ENCODE data around the gene AZU1.
"Not testable (repeated sequence)": the region's sequence is repeated elsewhere in the genome, so short reads cannot be mapped to it uniquely, and the experiment has no call there.

Gene AZU1

DNA sequence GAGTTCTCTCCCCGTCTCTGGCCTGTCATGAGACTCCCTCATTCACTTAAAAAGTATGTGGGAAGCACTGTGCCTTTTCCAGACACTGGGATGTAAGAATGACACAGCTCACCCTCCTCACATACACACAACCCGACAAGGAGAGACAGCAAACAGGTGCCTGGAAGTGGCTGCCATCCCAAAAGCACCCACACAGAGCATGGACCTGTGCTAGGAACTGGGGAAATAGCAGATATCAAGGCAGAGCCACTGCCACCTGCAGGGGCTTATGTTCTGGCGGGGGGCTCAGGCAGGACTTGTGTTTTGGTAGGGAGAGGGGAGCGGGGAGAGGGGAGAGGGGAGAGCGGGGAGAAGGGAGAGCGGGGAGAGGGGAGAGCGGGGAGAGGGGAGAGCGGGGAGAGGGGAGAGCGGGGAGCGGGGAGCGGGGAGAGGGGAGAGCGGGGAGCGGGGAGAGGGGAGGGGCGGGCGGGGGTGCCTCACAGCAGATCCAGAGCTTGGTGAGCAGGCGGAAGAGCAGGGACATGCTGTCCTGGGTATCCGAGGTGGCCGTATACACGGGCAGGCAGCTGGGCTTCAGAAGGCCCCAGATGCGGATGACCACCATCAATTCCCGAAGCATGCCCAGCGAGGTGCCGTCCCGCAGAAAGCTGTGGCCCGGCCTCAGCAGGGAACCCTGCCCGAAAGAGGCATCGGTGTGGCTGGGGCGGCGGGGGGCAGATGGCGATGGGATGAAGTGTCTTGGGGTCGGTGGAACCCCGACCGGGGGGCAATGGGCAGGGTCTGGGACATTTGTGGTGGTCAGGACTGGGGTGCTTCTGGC, 44.0 kb downstream of the AZU1 start:
- Histone ChIP-seq H3K27me3 (ENCODE audit: control insufficient read depth in 5 of 5, insufficient read depth in 4 of 5, low read length in 5 of 5) (no peaks in the 10 kb centered on the region), H3K4me1 (ENCODE audit: control insufficient read depth in 5 of 5, insufficient read depth in 5 of 5, low read length in 5 of 5) (peaks cover 2 to 34% (median 21%) of the 10 kb centered on the region in 5 donors), H3K9ac (ENCODE audit: low read length in 5 of 5) (no peak overlapping the region), H3K9me3 (ENCODE audit: control insufficient read depth in 5 of 5, low read length in 5 of 5) (no peaks in the 10 kb centered on the region), H3K4me3 (ENCODE audit: low read depth in 1 of 5, low read length in 5 of 5) (no peak overlapping the region), H3K36me3 (ENCODE audit: control insufficient read depth in 5 of 5, insufficient read depth in 5 of 5, low read length in 5 of 5) (peaks cover 0 to 59% (median 54%) of the 10 kb centered on the region in 5 donors), H3K27ac (ENCODE audit: low read depth, low read length) (no peak overlapping the region)

DNA sequence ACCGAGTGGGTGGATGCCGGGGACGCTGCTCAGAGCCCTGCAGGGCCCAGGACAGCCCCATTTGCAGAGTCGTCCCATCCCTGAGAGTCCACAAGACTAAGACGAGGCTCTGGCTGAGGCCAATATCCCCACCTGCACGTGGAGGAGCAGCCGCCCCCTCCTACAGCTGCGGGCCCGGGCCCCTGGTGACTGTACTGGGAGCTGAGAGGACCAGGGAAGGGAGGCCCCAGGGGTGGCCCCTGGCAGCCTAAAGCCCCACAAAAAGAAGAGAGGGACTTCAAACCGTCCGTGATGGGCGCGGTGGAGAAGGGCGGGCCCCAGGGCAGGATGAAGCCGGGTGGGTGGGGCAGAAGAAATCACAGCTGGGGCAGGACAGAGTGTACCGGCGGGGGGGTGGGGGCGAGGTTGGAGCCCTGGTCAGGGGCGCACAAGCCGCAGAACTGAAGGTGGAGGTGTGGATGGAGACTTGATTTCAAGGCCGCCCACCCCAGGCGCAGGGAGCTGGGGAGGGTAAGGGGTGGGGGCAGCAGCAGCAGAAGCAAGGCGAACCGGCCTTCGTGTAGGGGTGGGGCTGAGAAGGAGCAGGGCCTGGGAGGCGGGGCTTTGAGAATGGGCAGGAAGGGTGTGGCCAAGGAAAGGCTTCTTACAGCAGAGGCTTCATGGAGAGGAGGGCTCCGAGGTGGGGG, 44.8 kb downstream of the AZU1 start:
- H3K4me3 ChIP-seq (ENCODE audit: low read depth in 1 of 5, low read length in 5 of 5), result no peak overlapping the region
- no peaks in the 10 kb centered on the region for H3K9me3 ChIP-seq (ENCODE audit: control insufficient read depth in 5 of 5, low read length in 5 of 5)
- H3K9ac ChIP-seq (ENCODE audit: low read length in 5 of 5), result no peak overlapping the region
- peaks cover 0 to 65% (median 60%) of the 10 kb centered on the region in 5 donors for H3K36me3 ChIP-seq (ENCODE audit: control insufficient read depth in 5 of 5, insufficient read depth in 5 of 5, low read length in 5 of 5)
- no peaks in the 10 kb centered on the region for H3K27me3 ChIP-seq (ENCODE audit: control insufficient read depth in 5 of 5, insufficient read depth in 4 of 5, low read length in 5 of 5)
- peaks cover 2 to 28% (median 19%) of the 10 kb centered on the region in 5 donors for H3K4me1 ChIP-seq (ENCODE audit: control insufficient read depth in 5 of 5, insufficient read depth in 5 of 5, low read length in 5 of 5)
- no peak overlapping the region for H3K27ac ChIP-seq (ENCODE audit: low read depth, low read length)

DNA sequence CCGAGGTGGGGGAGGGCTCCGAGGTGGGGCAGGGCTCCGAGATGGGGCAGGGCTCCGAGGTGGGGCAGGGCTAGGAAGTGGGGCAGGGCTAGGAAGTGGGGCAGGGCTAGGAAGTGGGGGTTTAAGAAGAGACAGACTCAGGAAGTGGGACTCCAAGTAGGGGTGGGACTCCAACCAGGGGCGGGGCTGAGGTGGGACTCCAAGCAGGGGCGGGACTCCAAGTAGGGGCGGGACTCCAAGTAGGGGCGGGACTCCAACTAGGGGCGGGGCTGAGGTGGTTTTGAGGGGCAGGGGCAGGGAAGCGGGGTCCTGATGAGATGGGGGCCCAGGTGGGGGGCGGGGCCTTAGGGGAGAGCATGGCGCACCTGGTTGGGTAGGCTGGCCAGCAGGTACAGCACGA, 45.4 kb downstream of the AZU1 start:
- peaks cover 2 to 28% (median 18%) of the 10 kb centered on the region in 5 donors for H3K4me1 ChIP-seq (ENCODE audit: control insufficient read depth in 5 of 5, insufficient read depth in 5 of 5, low read length in 5 of 5)
- no peak overlapping the region for H3K9ac ChIP-seq (ENCODE audit: low read length in 5 of 5)
- no peak overlapping the region for H3K27ac ChIP-seq (ENCODE audit: low read depth, low read length)
- no peaks in the 10 kb centered on the region for H3K9me3 ChIP-seq (ENCODE audit: control insufficient read depth in 5 of 5, low read length in 5 of 5)
- H3K27me3 ChIP-seq (ENCODE audit: control insufficient read depth in 5 of 5, insufficient read depth in 4 of 5, low read length in 5 of 5), result no peaks in the 10 kb centered on the region
- H3K36me3 ChIP-seq (ENCODE audit: control insufficient read depth in 5 of 5, insufficient read depth in 5 of 5, low read length in 5 of 5), result peaks cover 0 to 58% (median 54%) of the 10 kb centered on the region in 5 donors
- no peak overlapping the region for H3K4me3 ChIP-seq (ENCODE audit: low read depth in 1 of 5, low read length in 5 of 5)

DNA sequence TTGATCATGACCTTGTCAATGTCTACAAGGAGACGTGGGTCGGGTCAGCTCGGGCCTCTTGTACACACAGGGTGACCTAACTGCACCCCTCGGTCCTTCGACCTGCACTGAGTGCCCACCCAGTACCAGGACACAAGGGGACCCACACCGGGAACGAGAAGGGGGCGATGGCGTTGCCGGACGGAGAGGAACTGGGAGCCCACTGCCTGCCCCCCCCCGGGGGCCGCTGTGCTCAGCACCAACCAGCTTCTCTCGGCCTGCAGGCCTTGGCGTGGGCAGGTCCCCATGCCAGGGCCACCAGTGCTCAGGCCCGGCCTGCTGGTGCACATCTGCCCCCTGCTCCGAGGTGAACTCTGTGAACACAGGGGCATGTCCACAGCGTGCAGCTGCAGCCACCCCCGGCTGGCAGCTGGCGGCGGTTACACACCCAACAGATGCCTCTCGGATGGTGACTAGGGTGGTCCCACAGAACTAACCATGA, 46.0 kb downstream of the AZU1 start:
- Histone ChIP-seq H3K9me3 (ENCODE audit: control insufficient read depth in 5 of 5, low read length in 5 of 5) (no peaks in the 10 kb centered on the region), H3K4me1 (ENCODE audit: control insufficient read depth in 5 of 5, insufficient read depth in 5 of 5, low read length in 5 of 5) (peaks cover 2 to 24% (median 16%) of the 10 kb centered on the region in 5 donors), H3K4me3 (ENCODE audit: low read depth in 1 of 5, low read length in 5 of 5) (no peak overlapping the region), H3K36me3 (ENCODE audit: control insufficient read depth in 5 of 5, insufficient read depth in 5 of 5, low read length in 5 of 5) (peaks cover 0 to 53% (median 49%) of the 10 kb centered on the region in 5 donors), H3K27me3 (ENCODE audit: control insufficient read depth in 5 of 5, insufficient read depth in 4 of 5, low read length in 5 of 5) (no peaks in the 10 kb centered on the region), H3K27ac (ENCODE audit: low read depth, low read length) (no peak overlapping the region), H3K9ac (ENCODE audit: low read length in 5 of 5) (no peak overlapping the region)

DNA sequence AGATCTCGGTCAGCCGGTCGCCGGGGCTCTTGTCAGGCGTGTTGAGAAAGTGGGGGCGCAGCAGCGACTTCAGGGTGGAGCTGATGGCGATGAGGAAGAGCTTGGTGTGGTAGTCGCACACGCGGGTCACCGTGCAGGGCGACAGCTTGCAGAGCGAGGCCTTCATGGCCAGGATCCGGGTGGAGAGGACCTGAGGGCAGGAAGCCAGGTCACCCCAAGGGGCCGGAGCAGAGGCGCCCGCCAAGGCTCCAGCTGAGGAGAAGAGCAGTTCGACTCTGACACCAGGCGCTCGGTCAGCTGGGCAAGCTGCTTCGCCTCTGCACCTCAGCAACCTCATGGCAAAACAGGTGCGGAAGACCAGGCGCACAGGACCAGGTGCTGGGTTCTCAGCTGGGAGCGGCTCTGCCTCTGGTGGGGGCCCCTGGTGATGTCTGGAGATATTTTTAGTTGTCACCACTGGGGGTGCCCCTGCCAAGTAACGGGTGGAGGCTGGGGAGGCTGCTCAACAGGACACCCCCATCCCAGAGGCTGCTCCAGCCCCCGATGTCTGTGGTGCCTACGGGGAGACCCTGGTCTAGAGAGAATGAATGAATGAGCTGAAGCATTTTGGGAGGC, 47.7 kb downstream of the AZU1 start:
- Histone ChIP-seq H3K4me3 (ENCODE audit: low read depth in 1 of 5, low read length in 5 of 5) (no peak overlapping the region), H3K9me3 (ENCODE audit: control insufficient read depth in 5 of 5, low read length in 5 of 5) (no peaks in the 10 kb centered on the region), H3K27ac (ENCODE audit: low read depth, low read length) (no peak overlapping the region), H3K36me3 (ENCODE audit: control insufficient read depth in 5 of 5, insufficient read depth in 5 of 5, low read length in 5 of 5) (peaks cover 0 to 64% (median 48%) of the 10 kb centered on the region in 5 donors), H3K4me1 (ENCODE audit: control insufficient read depth in 5 of 5, insufficient read depth in 5 of 5, low read length in 5 of 5) (peaks cover 0 to 11% (median 6%) of the 10 kb centered on the region in 5 donors), H3K9ac (ENCODE audit: low read length in 5 of 5) (no peak overlapping the region), H3K27me3 (ENCODE audit: control insufficient read depth in 5 of 5, insufficient read depth in 4 of 5, low read length in 5 of 5) (no peaks in the 10 kb centered on the region)

DNA sequence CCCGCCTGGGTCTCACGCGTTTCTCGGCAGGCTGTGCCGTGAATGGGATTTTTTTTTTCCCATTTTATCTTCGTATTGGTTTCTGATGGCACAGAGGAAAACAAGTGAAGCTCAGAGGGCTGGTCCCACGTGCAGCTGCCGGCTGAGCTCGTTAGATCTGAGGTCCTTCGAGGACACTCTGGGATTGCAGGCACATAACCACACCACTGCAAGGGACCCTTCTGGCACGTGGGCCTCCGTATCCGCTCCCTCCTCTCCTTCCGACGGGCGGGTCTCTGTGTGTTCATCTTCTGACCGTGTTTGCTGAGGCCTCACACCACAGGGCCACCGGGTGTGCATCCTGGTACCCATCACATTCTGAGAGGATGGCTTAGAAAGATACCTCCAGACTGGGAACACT, 48.5 kb downstream of the AZU1 start:
- Histone ChIP-seq H3K9ac (ENCODE audit: low read length in 5 of 5) (no peak overlapping the region), H3K36me3 (ENCODE audit: control insufficient read depth in 5 of 5, insufficient read depth in 5 of 5, low read length in 5 of 5) (peaks cover 0 to 62% (median 45%) of the 10 kb centered on the region in 5 donors), H3K9me3 (ENCODE audit: control insufficient read depth in 5 of 5, low read length in 5 of 5) (no peaks in the 10 kb centered on the region), H3K27ac (ENCODE audit: low read depth, low read length) (no peak overlapping the region), H3K4me3 (ENCODE audit: low read depth in 1 of 5, low read length in 5 of 5) (no peak overlapping the region), H3K27me3 (ENCODE audit: control insufficient read depth in 5 of 5, insufficient read depth in 4 of 5, low read length in 5 of 5) (no peaks in the 10 kb centered on the region), H3K4me1 (ENCODE audit: control insufficient read depth in 5 of 5, insufficient read depth in 5 of 5, low read length in 5 of 5) (peaks cover 0 to 9% (median 5%) of the 10 kb centered on the region in 5 donors)

DNA sequence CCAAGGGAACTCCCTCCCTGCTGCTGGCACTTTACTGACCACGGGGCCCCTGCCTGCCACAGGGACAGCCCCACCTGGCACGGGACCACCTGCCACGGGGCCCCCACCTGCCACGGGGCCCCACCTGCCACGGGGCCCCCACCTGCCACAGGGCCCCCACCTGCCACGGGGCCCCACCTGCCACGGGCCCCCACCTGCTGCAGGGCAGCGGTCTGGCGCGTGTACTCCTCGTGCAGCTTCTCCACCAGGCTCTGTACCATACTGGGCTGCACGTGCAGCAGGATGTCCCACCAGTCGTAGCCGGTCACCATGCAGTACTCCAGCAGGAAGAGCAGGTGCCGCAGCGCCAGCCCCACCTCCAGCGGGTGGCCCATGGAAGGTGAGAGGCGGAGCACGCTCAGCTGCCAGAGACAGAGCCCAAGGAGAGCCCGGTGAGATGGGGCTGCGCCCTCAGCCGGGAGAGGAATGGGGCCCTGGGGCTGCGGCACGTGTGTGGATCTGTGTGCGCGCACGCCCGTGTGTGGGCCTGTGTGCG, 49.2 kb downstream of the AZU1 start:
- Histone ChIP-seq H3K4me3 (ENCODE audit: low read depth in 1 of 5, low read length in 5 of 5) (no peak overlapping the region), H3K9ac (ENCODE audit: low read length in 5 of 5) (no peak overlapping the region), H3K4me1 (ENCODE audit: control insufficient read depth in 5 of 5, insufficient read depth in 5 of 5, low read length in 5 of 5) (peaks cover 0 to 7% (median 3%) of the 10 kb centered on the region in 5 donors), H3K36me3 (ENCODE audit: control insufficient read depth in 5 of 5, insufficient read depth in 5 of 5, low read length in 5 of 5) (peaks cover 0 to 66% (median 52%) of the 10 kb centered on the region in 5 donors), H3K27me3 (ENCODE audit: control insufficient read depth in 5 of 5, insufficient read depth in 4 of 5, low read length in 5 of 5) (no peaks in the 10 kb centered on the region), H3K27ac (ENCODE audit: low read depth, low read length) (no peak overlapping the region), H3K9me3 (ENCODE audit: control insufficient read depth in 5 of 5, low read length in 5 of 5) (no peaks in the 10 kb centered on the region)

DNA sequence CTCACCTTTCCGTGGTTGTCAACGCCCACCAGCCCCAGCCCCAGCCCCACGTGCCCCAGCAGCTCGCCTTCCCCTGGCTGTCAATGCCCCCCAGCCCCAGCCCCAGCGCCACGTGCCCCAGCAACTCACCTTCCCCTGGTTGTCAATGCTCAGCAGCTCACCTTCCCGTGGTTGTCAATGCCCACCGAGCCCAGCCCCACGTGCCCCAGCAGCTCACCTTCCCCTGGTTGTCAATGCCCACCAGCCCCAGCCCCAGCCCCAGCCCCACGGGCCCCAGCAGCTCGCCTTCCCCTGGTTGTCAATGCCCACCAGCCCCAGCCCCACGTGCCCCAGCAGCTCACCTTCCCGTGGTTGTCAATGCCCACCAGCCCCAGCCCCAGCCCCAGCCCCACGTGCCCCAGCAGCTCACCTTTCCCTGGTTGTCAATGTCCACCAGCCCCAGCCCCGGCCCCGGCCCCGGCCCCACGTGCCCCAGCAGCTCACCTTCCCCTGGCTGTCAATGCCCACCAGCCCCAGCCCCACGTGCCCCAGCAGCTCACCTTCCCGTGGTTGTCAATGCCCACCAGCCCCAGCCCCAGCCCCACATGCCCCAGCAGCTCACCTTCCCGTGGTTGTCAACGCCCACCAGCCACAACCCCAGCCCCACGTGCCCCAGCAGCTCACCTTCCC, 50.5 kb downstream of the AZU1 start:
- H3K36me3 ChIP-seq (ENCODE audit: control insufficient read depth in 5 of 5, insufficient read depth in 5 of 5, low read length in 5 of 5), result peaks cover 0 to 79% (median 64%) of the 10 kb centered on the region in 5 donors
- not testable (repeated sequence) for H3K4me3 ChIP-seq (ENCODE audit: low read depth in 1 of 5, low read length in 5 of 5); H3K27ac ChIP-seq (ENCODE audit: low read depth, low read length); H3K9me3 ChIP-seq (ENCODE audit: control insufficient read depth in 5 of 5, low read length in 5 of 5); H3K9ac ChIP-seq (ENCODE audit: low read length in 5 of 5); H3K27me3 ChIP-seq (ENCODE audit: control insufficient read depth in 5 of 5, insufficient read depth in 4 of 5, low read length in 5 of 5); H3K4me1 ChIP-seq (ENCODE audit: control insufficient read depth in 5 of 5, insufficient read depth in 5 of 5, low read length in 5 of 5)

DNA sequence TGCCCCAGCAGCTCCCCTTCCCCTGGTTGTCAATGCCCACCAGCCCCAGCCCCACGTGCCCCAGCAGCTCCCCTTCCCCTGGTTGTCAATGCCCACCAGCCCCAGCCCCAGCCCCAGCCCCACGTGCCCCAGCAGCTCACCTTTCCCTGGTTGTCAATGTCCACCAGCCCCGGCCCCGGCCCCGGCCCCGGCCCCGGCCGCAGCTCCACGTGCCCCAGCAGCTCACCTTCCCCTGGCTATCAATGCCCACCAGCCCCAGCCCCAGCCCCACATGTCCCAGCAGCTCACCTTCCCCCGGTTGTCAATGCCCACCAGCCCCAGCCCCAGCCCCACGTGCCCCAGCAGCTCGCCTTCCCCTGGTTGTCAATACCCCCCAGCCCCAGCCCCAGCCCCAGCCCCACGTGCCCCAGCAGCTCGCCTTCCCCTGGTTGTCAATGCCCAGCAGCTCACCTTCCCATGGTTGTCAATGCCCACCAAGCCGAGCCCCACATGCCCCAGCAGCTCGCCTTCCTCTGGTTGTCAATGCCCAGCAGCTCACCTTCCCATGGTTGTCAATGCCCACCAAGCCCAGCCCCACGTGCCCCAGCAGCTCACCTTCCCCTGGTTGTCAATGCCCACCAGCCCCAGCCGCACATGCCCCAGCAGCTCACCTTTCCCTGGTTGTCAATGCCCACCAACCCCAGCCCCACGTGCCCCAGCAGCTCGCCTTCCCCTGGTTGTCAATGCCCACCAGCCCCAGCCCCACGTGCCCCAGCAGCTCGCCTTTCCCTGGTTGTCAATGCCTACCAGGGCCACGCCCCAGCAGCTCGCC, 51.3 kb downstream of the AZU1 start:
- H3K9me3 ChIP-seq (ENCODE audit: control insufficient read depth in 5 of 5, low read length in 5 of 5); H3K27ac ChIP-seq (ENCODE audit: low read depth, low read length); H3K4me1 ChIP-seq (ENCODE audit: control insufficient read depth in 5 of 5, insufficient read depth in 5 of 5, low read length in 5 of 5); H3K4me3 ChIP-seq (ENCODE audit: low read depth in 1 of 5, low read length in 5 of 5); H3K27me3 ChIP-seq (ENCODE audit: control insufficient read depth in 5 of 5, insufficient read depth in 4 of 5, low read length in 5 of 5); H3K9ac ChIP-seq (ENCODE audit: low read length in 5 of 5): not testable (repeated sequence)
- peaks cover 0 to 82% (median 66%) of the 10 kb centered on the region in 5 donors for H3K36me3 ChIP-seq (ENCODE audit: control insufficient read depth in 5 of 5, insufficient read depth in 5 of 5, low read length in 5 of 5)
